Measurements from ENCODE around the gene SEMA6A.

GRCh38 chr5:116577064-116577788 is 2.6 kb upstream of the SEMA6A start:
- TF ChIP-seq CTCF (IDR thresholded peaks at IDR 0.05 in 8 of 11, conservative IDR thresholded peaks at IDR 0.05 in 3 of 11) (no peak), POLR2AphosphoS5 (IDR thresholded peaks at IDR 0.05) (no peak)
